AG09319 (cell line): ENCODE measurements around the gene CPE.
"Not testable (repeated sequence)": the region's sequence is repeated elsewhere in the genome, so short reads cannot be mapped to it uniquely, and the experiment has no call there.

Experiments
- DNase-seq: peaks from one replicate; pipeline ENCODE4 v3.0.0-alpha.2; 2010; ENCODE audit warnings: low read depth; ENCODE audit errors: extremely low read depth
- CTCF ChIP-seq: IDR thresholded peaks from 2 replicates; pipeline ENCODE4 v1.5.1; 2011; ENCODE audit warnings: low read depth, mild to moderate bottlenecking, inconsistent platforms, low read length, moderate library complexity

Gene CPE

GRCh38 chr4:165449333-165449732 is 70.5 kb downstream of the CPE start:
- no peak for TF ChIP-seq CTCF
- no peak for DNase-seq

- no peak for DNase-seq
- TF ChIP-seq CTCF = no peak
Observed at GRCh38 chr4:165450871-165451270, 72.1 kb downstream of the CPE start.

- not testable (repeated sequence) for DNase-seq
Observed at GRCh38 chr4:165453140-165453539, 74.3 kb downstream of the CPE start.

GRCh38 chr4:165454426-165454825 is 75.6 kb downstream of the CPE start:
- DNase-seq = no peak
- TF ChIP-seq CTCF = no peak

- no peak for DNase-seq
- no peak for TF ChIP-seq CTCF
Observed at GRCh38 chr4:165457793-165458192, 79.0 kb downstream of the CPE start.

- no peak for TF ChIP-seq CTCF
- no peak for DNase-seq
Observed at GRCh38 chr4:165458471-165458870, 79.7 kb downstream of the CPE start.

- no peak for TF ChIP-seq CTCF
- DNase-seq = peak; percentile 39
Observed at GRCh38 chr4:165461159-165461821, 82.5 kb downstream of the CPE start.

- TF ChIP-seq CTCF = no peak; the same call in 1 of the 2 replicates
- DNase-seq = no peak
Observed at GRCh38 chr4:165462009-165462408, 83.2 kb downstream of the CPE start.
